Activated T-cell treated with anti-CD3 and anti-CD28 coated beads, Interleukin-2, amount 50 U/mL, for 1 hour (primary cell): ENCODE data around the gene MAML3.

ENCODE experiments used
- DNase-seq: peaks from one replicate; pipeline ENCODE4 v3.0.0-alpha.2; 2020

The MAML3 gene

DNA sequence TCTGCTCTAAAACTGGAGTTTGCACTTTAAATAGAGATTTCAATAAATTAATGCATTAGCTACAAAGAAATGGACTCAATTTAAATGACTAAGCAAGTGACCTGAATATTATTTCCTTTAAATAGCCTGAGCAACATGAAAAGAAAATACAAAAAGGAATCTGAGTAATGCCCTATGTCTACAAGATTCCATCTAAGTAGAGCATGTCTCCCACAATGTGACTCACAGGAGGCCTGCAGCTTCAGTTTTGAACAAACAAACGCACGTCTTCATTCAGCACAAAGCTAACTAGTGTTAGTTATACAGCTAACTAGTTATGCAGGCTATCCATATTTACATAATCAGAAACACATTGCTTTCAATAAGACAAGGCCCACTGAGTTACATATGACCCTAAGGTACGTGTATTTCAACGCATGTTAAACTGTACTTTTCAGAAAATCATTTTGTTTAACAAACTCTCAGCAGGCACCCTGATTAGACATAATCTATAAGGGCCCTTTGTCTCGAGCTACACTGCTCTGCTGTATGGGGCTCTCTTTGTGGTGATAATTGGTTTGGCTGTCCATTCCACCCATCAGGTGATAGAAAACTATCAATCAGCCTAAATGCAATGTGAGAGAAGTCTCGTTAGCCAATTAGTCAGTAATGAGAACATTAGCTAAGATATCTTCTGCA is 116.5 kb downstream of the MAML3 start:
- DNase-seq, result no peak

DNA sequence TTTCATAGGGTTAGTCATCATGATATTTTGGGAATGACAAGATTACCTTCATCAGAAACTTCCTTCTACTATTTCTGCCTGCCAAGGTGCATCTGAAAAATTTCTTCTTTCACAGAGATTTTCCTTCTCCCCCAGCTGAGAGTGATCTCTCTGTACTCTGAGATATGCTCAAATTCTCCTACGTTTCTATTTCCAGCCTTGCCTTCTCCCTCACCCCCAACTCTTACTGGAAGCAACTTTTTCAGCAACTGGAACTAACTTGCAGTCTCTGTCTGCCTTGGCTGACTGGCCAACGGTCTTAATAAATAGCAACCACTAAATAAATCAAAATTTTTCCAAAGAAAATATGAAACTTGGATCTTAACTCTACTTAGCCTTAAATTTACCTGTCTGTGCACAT is 122.3 kb downstream of the MAML3 start:
- no peak for DNase-seq

DNA sequence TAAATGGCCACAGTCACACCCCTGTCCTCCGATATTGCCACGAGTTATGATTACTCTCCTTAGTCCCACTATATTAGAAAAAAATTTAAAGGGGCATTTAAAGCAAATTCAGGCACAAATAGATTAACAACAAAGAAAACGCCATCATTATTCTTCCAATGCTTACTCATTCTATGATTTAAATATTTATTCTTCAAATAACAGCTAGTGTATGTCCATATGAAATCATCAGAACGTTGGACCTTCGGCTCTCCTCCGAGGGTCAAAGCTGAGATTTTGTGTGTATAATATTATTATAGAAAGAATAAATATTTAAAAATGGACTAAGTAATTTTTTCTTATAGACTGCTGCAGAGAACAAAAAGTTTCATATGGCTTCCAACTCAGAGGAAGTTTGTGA is 122.9 kb downstream of the MAML3 start:
- DNase-seq, result no peak

DNA sequence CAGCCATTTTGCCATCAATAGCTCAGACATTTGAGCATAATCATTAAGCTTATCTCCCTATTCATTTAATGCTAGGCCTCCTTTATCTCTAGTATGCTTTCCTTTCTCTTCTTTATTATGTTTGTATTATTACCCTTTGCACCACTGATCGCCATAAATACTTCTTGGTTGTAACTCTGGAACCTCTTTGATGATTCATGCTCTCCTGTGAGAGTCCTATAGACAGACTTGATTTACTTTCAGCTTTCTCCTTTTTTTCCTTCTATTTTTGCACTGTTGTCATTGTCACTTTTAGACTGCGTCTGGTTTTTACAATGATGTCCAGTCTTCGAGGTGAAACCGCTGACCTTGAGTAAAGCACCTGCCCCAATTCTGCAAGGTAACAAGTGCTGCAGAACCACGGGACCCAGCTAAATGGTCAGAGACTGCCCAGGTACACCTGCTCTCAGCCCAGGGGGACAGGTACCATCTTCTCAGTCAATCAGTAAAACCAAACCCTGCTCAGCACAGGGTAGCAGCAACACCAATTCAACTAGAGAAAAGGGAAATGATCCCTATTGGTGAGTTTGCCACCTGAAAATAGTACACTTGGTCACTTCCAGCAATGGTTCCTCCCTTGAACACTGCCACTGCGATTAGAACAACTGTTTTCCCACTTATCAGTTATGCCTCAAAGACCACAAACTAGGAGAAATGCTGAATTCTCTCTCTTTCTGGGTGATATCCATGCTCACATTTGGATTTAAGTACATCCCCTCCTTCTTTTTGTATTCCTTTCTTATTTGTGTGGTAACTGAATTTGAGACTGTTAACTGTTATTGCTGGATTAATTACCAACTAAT is 125.1 kb downstream of the MAML3 start:
- no peak for DNase-seq

DNA sequence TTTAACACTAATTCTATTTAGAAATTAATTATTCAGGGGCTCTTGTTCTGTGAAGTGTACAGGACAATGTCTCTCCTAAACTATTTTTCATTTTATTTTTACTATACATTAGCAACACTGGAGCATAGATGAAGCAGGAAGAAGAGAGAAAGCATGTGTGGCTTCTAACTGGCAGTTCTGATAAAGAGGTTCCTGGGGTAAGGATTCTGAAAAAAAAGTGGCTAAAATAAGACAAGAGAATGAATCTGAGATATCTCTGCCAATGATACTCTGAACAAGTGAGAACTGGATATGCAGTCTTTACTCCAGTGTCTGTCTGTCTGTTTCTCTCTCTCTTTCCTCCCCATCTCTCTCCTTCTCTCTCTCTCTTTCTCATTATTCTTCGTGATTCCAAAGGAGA is 125.9 kb downstream of the MAML3 start:
- DNase-seq, result no peak

DNA sequence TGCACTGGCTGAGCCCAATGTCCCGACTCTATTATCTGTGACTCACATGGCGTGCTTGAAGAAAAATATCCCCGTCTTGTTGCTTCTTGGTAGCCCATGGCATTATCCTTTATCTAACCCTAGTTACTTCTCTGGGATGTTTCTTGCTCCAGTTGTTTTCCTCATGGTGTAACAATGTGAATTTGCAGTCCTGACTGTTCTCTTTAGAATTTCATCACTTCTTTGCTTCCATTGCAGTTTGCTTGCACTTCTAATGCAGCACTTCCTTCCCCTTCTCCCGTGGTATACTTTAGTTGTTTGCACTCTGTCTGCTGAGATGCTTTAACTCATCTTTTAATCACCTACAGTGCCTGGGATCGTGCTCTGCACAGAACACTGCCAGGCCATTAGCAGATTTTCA is 126.9 kb downstream of the MAML3 start:
- no peak for DNase-seq

DNA sequence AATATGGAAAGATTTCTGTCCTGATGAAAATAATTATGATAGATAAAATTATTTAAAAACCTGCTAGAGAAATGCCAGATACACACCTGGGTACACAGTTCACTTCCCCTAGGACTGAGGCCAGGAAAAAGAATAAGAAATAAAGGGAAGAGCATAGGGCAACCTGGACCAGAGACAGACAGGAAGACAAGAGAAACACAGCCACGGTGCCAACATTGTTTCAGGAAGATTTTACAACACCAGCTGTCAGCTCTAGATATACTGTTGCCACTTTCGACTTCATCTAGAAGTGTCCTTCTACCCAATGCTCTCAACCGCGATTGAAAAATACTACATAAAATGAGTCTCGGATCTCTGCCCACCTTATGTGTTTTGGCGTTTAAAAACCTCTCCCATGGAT is 128.5 kb downstream of the MAML3 start:
- DNase-seq, result no peak

DNA sequence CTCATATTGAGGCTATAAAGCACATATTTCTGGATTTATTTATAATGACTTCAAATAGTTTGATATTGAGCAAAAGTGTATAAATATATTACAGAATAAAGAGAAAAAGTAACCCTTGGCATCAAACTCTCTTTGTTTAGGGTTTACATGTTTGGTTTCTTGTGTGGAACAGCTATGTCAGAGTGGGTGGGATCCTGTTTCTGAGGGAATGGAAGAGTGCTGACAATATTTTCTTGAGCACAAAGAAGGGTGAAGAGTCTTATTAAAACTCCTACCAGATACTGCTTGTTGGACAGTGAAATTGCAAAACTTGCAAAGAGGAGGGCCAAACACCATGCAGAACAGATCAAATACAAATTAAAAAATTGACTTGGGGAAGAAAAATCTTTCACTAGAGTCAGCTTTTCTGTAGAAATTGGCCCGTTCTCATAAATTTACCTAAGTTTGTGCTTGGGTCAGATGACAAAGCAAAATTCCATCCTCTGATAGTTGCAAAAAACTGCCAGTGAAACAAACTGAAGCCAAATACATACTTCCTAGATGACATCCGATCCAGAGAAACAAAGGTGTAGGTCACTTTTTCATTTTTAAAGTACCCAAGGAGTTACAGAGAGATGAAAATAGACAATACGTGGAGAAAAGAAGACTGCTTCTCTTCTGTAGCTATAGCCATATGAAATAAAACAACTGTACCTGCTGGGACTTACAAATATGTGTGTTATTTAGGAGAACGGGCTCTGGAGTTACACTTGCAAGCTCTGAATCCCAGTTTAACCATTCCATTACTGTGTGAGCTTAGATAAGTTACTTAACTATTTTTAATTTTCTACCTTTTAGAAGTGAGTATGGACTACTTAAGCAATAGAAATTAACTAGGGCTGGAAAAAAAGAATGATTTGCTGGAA is 133.3 kb downstream of the MAML3 start:
- DNase-seq, result no peak

DNA sequence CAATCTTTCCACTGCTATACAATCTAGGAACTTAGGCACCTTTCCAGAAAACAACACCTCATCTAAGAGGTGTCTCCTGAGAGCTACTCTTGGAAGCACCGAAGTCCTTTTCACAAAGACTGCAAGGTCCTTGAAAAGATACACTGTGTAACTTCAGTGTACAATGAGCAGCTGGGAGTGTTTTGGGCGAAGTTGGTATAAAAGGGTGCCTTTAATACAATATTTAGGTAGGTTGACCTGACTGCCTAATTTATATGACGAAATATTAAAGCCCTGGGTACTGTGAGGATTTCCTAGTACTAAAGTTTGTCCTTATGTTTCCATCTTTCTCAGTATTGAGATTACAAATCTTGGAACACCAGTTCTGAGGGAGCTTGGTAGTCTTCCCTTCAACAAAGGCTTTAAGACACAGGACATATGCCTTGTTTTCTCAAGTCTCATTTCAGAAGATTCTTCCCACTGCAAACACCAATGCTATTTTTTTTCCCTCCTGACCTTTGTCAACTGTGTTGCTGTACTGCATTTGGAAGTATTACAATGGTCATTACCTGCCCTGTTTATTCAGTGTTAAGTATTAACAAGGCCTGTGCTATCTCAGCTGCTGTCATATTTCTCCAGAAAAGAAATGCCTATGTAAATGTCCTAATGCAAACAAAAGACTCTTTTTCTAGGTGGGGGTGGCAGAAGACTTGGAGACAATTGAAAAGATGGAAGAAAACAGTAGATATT is 134.2 kb downstream of the MAML3 start:
- no peak for DNase-seq

DNA sequence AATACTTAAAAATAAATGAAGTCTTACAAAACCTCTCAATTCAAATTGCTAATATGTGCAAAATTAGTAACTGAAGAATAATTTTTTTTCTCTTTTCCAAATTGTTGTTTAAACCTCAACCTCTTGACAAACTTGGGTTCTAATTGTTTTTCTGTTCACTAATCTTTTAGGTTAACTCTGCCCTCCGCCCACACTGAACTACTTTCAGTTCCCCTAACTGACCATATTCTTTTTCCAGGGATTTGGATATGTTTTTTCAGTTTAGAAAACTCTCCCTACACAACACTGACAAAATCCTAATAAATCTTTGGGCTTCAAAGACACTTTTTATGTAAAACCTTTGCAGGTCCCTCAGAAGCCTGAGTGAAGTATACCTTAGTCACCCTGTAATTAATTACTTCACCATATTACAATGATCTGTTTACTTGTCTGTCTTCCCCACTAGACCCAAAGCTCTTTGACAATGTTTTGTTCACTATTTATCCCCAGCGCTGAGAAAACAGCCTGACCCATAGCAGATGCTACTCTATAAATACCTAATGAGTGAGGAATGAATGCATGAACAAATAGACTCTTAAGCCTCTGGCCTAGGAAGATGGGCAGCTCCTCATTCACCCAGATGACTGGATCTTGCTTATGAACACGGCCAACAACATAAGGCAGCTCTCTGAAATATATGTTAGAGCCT is 134.9 kb downstream of the MAML3 start:
- DNase-seq, result no peak

DNA sequence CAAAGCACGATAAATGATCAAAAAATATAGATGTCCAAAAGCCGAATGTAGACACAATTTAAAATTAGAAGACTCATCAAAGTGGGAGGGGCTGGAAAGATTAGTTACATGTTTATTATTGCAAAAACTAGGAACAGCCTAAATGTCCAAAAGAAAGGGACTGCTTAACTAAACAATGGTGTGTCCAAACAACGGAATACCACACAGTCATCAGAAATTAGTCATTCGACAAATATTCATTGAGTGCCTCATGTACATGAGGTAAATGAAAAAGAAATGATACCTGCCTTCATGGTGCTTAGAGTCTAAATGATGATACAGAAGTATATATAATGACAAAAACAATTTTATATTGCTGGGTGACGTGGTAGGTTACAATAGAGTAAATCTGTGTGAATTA is 139.7 kb downstream of the MAML3 start:
- no peak for DNase-seq

DNA sequence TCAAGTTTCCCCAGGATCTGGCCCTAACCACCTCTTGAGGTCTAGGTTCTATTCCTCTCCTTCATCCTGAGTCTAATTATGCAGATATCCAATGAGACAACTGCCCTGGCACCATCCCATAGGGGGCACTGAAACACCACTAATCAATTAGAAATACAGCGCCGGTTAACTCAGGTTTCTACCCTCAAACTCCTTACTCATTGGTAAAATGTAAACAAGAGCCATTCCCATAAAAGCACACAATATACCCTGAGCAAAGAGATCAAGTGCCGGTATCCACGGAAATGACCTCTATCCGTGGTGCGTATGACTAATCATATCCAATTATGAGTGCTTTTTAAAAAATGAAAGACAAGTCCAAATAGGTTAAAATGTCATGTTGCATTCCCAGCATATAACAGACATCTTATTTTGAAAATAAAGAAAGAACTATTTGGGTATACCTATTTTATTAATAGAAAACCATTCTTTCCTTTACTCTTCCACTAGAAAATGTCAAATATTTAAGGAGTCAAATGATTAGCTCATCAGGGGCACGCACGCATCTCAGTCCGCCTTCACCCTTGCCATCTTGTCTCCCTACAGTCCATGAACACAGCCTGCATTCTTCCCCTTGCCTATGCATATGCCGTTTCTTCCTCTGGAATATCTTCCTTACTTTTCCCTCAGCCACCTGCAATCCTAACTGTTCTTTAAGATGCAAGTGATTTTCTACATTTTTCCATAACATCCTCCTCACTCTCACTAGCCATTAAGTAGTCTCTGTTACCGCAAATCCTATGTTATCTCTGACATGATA is 141.1 kb downstream of the MAML3 start:
- peak; percentile 61 for DNase-seq

DNA sequence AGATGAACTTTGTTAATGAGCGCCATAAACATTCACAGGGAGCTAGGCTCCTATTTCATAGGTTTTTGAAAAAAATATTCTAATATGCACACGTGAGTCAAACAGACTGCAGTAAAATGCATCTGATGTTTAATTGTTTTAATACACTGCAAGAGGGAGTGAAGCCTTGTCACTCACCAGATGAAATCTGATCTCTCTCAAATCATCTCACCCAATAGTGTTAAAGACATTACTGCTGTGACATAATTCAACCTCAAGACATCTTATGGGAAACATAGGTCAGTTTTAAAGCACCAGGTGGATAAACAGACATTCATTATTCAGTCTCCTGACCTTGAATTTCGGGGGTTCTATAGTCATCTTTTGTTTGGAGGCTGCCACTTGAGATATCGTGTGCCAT is 148.3 kb downstream of the MAML3 start:
- DNase-seq, result no peak

DNA sequence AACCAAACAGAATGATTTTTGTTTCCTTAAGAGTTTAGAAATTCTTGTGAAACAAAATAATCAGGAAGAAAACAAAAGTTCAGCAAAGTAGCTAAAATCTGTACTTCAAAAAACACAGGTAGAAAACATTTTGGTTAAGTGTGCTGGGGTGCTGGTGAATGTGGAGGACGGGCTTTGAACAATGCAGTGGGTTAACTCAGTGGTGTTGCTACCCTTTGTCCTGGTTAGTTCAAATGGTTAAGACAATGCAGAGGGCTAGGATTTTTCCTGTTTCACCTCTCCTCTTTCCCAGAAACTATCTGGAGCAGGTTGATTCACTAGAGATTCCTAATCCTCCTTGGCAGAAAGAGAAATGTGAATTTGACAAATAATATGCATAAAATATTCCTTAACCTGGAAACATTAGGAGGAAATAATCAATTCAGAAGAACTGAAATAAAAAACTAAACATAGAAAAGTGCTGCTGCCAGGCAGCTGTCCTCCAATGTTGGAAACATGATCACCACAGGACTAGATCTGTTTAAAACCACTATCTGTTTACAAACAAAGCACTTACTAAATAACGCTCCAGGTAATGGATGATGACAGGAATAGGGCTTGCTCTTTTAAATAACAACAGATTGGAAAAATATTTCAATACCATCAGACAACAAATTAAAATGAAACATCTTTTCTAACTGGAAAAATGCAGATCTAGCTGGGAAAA is 148.9 kb downstream of the MAML3 start:
- no peak for DNase-seq

DNA sequence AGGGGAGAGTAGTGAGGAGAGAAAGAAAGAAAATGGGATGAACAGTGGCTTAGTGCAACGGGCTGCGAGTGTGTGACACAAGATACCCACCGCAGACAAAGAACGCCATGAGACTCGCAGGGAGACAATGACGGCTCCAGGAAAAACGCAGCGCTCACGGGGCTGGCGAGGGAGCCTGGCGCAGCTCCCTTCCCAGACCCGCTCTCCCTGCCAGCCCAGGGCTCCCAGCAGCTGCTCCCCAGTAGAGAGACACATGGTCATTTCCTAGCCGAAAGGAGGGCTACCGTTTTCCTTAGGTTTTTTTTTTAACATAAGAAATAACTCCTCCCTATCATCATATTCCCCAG is 149.5 kb downstream of the MAML3 start:
- DNase-seq, result no peak

DNA sequence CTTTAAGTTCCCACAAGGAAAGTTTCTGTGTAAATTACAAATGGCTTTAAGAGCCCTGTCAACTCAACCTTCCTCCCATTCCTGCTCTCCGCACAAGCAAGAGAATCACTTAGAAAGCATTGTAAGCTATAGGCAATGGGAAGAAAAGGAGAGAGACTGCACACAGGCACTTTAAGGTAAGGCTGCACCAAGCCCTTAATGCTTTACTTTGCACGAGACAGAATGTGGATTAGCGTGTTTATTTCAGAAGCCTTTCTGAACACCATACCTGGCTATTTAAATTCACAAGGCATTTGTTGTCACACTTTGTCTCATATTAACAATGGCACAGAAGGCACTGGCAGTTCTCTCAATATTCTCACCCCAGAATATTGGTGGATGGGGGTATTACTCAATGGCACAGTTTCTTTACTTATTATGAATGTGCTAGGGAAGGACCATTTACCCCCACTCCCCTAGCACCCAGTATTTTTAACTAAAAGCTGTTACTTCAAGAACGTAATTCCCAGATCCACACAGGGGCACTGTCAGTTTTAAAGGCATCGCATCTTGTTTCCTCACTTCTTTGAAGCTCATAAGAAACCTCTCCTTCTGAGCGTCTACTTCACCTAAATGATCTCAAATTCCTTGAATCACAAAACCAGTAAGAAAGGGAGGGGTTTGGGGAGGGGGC is 150.0 kb downstream of the MAML3 start:
- DNase-seq, result no peak

DNA sequence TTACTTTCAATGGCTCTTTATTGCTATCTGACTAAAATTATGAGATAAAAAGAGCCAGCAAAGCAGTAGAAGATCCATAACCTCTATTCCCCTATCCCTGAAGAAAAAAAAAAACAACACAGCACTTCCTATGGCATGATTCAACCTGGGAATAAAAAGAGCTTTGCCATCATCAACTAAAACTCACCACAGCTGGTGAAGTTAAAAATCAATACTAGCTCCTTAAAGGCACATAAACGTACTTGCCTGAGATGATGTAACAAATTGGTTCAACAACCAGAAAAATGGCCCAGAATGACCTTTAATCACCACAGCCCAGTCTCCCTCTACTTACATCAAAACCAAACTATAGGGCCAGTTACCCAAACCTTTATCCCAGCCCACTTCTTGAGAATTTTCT is 153.8 kb downstream of the MAML3 start:
- DNase-seq, result no peak

DNA sequence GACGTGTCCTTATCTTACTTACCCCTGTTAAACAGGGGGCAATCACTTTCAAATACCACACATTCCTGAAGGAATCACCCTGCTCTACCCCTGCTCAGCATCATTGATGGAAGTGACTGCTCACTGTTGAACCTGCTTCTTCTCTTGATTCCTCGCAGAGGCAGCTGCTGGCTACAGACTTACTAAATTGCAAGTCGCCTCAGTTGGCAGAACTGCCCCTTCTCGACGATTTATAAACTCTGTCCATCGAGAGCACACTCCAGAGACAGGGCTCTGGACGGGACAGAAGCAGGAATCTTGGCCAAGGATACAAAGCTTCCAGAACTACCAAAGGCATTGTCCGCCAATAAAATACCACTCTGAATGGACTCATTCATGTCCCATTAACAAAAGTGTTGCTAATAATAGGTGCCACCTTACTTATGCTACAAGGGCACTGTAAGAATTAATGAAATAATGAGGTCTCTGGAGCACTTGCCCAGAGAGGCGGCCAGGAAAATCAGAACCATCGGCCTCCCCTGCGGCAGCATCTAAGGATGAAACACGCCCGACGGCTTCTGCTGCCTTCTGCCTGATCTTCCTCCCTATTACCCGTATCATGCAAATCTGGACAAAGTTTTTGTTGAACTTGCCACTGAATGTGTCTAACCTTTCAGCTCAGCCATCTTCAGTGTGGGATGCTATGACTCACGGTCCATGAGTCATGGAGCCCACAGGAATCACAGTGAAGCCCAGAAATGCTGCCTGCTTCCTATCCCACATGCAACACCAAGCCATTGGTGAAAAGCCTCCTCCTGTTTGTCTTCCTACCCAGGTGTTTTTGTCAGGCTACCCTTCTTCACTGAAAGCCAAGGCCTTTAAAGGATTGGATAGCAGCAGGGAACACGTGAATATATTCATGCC is 164.9 kb downstream of the MAML3 start:
- DNase-seq, result no peak

DNA sequence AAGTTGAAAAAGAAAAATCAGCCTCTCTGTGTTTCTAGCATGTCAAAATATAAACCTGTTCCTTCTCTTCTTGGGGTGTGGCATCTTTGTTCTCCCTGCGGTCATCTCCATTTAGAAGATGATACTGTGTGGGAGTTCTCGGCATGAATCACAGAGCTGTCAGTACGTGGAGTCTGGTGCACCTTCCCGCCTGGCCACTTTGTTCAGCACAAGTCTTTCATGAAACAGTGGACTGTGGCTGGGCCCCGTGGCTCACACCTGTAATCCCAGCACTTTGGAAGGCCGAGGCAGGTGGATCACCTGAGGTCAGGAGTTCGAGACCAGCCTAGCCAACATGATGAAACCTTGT is 166.5 kb downstream of the MAML3 start:
- no peak for DNase-seq
